ENCODE measurements around the gene MRE11. TPM values are rescaled to one million over a fixed set of nuclear protein-coding genes. Genes with fewer than 3 reads are reported as not detected.

The MRE11 gene
- total and polyA plus RNA-seq, 9 of the 15 experiments (the other 6 are each of a cell fraction or from before 2014, with no cell fraction given) = 18.3 to 45.2 (median 29.1) TPM

GRCh38 chr11:94526645-94527438 is 33.2 kb upstream of the MRE11 start:
- no TSS peak for BruUV-seq (replicated peaks)
- FAIRE-seq = no peak
- TF ChIP-seq PBX2 (CRISPR knock-in tag; IDR thresholded peaks at IDR 0.05; ENCODE audit: low read depth) (no peak), PBX2 (tag; conservative IDR thresholded peaks at IDR 0.05; ENCODE audit: low read depth) (0 out of 2 replicates have a peak, but pooled peaks have one; percentile 22), CEBPG (CRISPR knock-in tag; IDR thresholded peaks at IDR 0.05) (peak; percentile 19; the same call in 1 of the 2 replicates), CEBPG (tag; conservative IDR thresholded peaks at IDR 0.05 in 1 of 2, IDR thresholded peaks at IDR 0.05 in 1 of 2) (peak; percentile 91 to 97), CEBPB (tag; IDR thresholded peaks at IDR 0.05) (peak; percentile 98), GABPA (tag; conservative IDR thresholded peaks at IDR 0.05; ENCODE audit: low read depth) (no peak), IRF9 (tag; IDR thresholded peaks at IDR 0.05) (0 out of 2 replicates have a peak, but pooled peaks have one; percentile 43), PKNOX1 (IDR thresholded peaks at IDR 0.05) (peak; percentile 47; the same call in 1 of the 2 replicates)
- TF ChIP-seq, protein P1, sequence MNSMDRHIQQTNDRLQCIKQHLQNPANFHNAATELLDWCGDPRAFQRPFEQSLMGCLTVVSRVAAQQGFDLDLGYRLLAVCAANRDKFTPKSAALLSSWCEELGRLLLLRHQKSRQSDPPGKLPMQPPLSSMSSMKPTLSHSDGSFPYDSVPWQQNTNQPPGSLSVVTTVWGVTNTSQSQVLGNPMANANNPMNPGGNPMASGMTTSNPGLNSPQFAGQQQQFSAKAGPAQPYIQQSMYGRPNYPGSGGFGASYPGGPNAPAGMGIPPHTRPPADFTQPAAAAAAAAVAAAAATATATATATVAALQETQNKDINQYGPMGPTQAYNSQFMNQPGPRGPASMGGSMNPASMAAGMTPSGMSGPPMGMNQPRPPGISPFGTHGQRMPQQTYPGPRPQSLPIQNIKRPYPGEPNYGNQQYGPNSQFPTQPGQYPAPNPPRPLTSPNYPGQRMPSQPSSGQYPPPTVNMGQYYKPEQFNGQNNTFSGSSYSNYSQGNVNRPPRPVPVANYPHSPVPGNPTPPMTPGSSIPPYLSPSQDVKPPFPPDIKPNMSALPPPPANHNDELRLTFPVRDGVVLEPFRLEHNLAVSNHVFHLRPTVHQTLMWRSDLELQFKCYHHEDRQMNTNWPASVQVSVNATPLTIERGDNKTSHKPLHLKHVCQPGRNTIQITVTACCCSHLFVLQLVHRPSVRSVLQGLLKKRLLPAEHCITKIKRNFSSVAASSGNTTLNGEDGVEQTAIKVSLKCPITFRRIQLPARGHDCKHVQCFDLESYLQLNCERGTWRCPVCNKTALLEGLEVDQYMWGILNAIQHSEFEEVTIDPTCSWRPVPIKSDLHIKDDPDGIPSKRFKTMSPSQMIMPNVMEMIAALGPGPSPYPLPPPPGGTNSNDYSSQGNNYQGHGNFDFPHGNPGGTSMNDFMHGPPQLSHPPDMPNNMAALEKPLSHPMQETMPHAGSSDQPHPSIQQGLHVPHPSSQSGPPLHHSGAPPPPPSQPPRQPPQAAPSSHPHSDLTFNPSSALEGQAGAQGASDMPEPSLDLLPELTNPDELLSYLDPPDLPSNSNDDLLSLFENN (IDR thresholded peaks at IDR 0.05; ENCODE audit: low read depth in 2 of 2, low read length in 2 of 2) = no peak
- TF ChIP-seq, protein P2, sequence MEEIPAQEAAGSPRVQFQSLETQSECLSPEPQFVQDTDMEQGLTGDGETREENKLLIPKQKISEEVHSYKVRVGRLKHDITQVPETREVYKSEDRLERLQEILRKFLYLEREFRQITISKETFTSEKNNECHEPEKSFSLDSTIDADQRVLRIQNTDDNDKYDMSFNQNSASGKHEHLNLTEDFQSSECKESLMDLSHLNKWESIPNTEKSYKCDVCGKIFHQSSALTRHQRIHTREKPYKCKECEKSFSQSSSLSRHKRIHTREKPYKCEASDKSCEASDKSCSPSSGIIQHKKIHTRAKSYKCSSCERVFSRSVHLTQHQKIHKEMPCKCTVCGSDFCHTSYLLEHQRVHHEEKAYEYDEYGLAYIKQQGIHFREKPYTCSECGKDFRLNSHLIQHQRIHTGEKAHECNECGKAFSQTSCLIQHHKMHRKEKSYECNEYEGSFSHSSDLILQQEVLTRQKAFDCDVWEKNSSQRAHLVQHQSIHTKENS (CRISPR knock-in tag; IDR thresholded peaks at IDR 0.05) = no peak

More at GRCh38 chr11:94526645-94527438, 33.2 kb upstream of the MRE11 start:
- DNase-seq (ENCODE audit: extremely low read depth in 1 of 4, low spot score in 3 of 4) (no peak), ATAC-seq (no peak)
- 3% methylated on average over 4 of the region's 4 CpGs for WGBS (ENCODE audit: insufficient coverage, low coverage, missing lambda C conversion rate)
- Histone ChIP-seq H3K27ac (ENCODE audit: extremely low read depth, low read depth, low read length) (no peak overlapping the region), H3K9ac (ENCODE audit: insufficient read depth in 1 of 2, low read depth in 2 of 2, low read length in 2 of 2) (no peak overlapping the region), H4K20me1 (replicated peaks; ENCODE audit: control insufficient read depth, insufficient read depth, low read length) (no peaks in the 10 kb centered on the region), H3K79me2 (ENCODE audit: control insufficient read depth, insufficient read depth, low read length) (no peaks in the 10 kb centered on the region), H3K4me2 (ENCODE audit: insufficient read depth, low read length) (no peak overlapping the region), H3K36me3 (ENCODE audit: control insufficient read depth, insufficient read depth, low read length) (no peaks in the 10 kb centered on the region), H3K9me1 (ENCODE audit: control insufficient read depth, insufficient read depth, low read length) (no peaks in the 10 kb centered on the region), H2AFZ (ENCODE audit: low read depth, low read length) (no peak overlapping the region), H3K9me3 (replicated peaks; ENCODE audit: control insufficient read depth, insufficient read depth, low read depth, low read length) (no peaks in the 10 kb centered on the region), H3K27me3 (ENCODE audit: control insufficient read depth in 2 of 2, insufficient read depth in 2 of 2, low read length in 2 of 2) (no peaks in the 10 kb centered on the region; a peak in 1 of 5 replicates), H3K4me1 (replicated peaks in 1 of 2; ENCODE audit: control insufficient read depth in 2 of 2, insufficient read depth in 2 of 2, low read length in 2 of 2) (no peaks in the 10 kb centered on the region), H3K4me3 (no peak overlapping the region)
- ChIA-PET CTCF (ENCODE audit: low intra/inter-chr PET ratio) (no interaction called here), POLR2A (no interaction called here)
- intact Hi-C loops (cut with micrococcal nuclease) = loop anchor here (10.0 kb wide), 2 partner anchors 238 to 368 kb away; partner anchors contain the start of gene AMOTL1
- in situ Hi-C loops (cut with MboI) = no loop called here

Measured in K562 (cell line).